ENCODE measurements around the gene ACACB. TPM values are rescaled to one million over a fixed set of nuclear protein-coding genes. Genes with fewer than 3 reads are reported as not detected.

ACACB gene
- total RNA-seq, 1 experiment from 2014 or later: 26.2 TPM

DNA sequence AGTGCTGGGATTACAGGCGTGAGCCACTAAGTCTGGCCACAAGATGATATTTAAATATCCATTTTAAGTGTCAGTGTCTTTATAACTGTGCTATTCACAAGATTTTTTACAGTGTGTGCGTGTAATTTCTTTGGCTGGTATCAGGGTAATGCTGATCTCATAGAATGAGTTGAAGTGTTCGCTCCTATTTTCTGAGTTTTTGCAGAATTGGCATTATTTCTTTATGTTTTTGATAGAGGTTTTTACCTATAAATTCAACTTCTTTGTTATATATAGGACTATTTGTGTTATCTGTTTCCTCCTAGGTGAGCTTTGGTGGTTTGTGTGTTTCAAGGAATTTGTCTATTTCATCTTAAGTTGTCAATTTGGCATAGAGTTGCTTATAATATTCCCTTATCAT, 147.1 kb downstream of the ACACB start:
- TF ChIP-seq, protein P1, sequence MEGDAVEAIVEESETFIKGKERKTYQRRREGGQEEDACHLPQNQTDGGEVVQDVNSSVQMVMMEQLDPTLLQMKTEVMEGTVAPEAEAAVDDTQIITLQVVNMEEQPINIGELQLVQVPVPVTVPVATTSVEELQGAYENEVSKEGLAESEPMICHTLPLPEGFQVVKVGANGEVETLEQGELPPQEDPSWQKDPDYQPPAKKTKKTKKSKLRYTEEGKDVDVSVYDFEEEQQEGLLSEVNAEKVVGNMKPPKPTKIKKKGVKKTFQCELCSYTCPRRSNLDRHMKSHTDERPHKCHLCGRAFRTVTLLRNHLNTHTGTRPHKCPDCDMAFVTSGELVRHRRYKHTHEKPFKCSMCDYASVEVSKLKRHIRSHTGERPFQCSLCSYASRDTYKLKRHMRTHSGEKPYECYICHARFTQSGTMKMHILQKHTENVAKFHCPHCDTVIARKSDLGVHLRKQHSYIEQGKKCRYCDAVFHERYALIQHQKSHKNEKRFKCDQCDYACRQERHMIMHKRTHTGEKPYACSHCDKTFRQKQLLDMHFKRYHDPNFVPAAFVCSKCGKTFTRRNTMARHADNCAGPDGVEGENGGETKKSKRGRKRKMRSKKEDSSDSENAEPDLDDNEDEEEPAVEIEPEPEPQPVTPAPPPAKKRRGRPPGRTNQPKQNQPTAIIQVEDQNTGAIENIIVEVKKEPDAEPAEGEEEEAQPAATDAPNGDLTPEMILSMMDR (IDR thresholded peaks at IDR 0.05; ENCODE audit: insufficient read depth in 1 of 2, low read depth in 1 of 2, low read length in 1 of 2, severe bottlenecking in 1 of 2, unreplicated experiment in 1 of 2): no peak
- Mint-ChIP-seq H3K9me3 (ENCODE audit: unreplicated experiment) (no peaks in the 10 kb centered on the region), H3K36me3 (ENCODE audit: insufficient read depth, unreplicated experiment) (no peaks in the 10 kb centered on the region), H3K27ac (ENCODE audit: unreplicated experiment) (no peak overlapping the region), H3K4me3 (ENCODE audit: unreplicated experiment) (no peak overlapping the region), H3K4me1 (ENCODE audit: low read depth, unreplicated experiment) (no peaks in the 10 kb centered on the region), H3K27me3 (ENCODE audit: insufficient read depth, unreplicated experiment) (no peaks in the 10 kb centered on the region)
- ChIA-PET CTCF (interaction anchor here (0.6 to 2.5 kb wide), 8 partner anchors 15 to 135 kb away, joined by 3 to 52 read pairs (median 6); no protein-coding TSS in a partner anchor), POLR2A (no interaction called here)
- intact Hi-C loops (cut with micrococcal nuclease; ENCODE audit: unreplicated experiment): no loop called here
- Histone ChIP-seq H3K27me3 (replicated peaks; ENCODE audit: control insufficient read depth, insufficient read depth, low read length) (no peaks in the 10 kb centered on the region), H3K4me3 (ENCODE audit: low read depth, low read length) (no peak overlapping the region), H3K9me3 (no peaks in the 10 kb centered on the region), H3K36me3 (ENCODE audit: control insufficient read depth, insufficient read depth, low read length) (peaks cover 2% of the 10 kb centered on the region; the same call in 1 of the 2 replicates), H3K4me1 (no peaks in the 10 kb centered on the region)
- BruUV-seq (replicated peaks): no TSS peak
- no peak for DNase-seq

DNA sequence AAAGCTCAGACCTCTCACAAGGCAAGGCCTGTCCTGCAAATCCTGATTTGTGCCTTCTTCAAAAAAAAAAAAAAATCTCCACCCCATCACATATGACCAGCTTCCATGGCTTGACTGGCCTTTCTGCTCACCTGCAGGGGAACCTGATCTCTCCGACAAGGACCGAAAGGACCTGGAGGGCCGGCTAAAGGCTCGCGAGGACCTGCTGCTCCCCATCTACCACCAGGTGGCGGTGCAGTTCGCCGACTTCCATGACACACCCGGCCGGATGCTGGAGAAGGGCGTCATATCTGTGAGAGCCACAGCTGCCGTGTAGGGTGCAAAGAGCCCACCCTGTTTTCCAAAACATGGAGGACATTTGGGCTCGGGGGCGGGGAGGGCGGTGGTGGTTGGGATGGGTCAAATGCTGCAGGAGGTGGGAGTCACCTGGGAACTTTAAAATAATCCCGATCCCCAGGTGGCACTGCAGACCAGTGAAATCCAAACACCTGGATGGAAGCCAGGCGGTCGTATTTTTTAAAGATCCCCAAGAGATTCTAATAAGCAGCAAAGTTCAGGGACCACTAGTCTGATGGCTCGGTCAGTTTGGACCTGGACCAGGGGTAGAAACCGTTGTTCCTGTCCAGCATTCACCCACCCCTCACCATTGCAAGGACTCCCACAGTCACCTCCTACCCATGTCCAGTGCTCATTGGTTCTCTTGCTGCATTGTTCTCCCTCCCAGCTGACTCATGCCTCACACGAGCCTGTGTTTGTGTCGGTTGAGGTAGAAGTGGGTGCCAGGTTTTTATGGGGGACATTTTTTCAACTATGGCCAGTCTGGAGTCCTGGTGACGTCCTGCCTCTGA, 147.9 kb downstream of the ACACB start:
- DNase-seq: peak; percentile 84 to 90
- Histone ChIP-seq H3K4me1 (no peaks in the 10 kb centered on the region), H3K36me3 (ENCODE audit: control insufficient read depth, insufficient read depth, low read length) (peaks cover 2% of the 10 kb centered on the region; the same call in 1 of the 2 replicates), H3K4me3 (ENCODE audit: low read depth, low read length) (no peak overlapping the region), H3K9me3 (no peaks in the 10 kb centered on the region), H3K27me3 (replicated peaks; ENCODE audit: control insufficient read depth, insufficient read depth, low read length) (no peaks in the 10 kb centered on the region)
- no TSS peak for BruUV-seq (replicated peaks)
- Mint-ChIP-seq H3K27ac (ENCODE audit: unreplicated experiment) (no peak overlapping the region), H3K4me3 (ENCODE audit: unreplicated experiment) (no peak overlapping the region), H3K9me3 (ENCODE audit: unreplicated experiment) (no peaks in the 10 kb centered on the region), H3K4me1 (ENCODE audit: low read depth, unreplicated experiment) (no peaks in the 10 kb centered on the region), H3K36me3 (ENCODE audit: insufficient read depth, unreplicated experiment) (no peaks in the 10 kb centered on the region), H3K27me3 (ENCODE audit: insufficient read depth, unreplicated experiment) (no peaks in the 10 kb centered on the region)
- TF ChIP-seq, protein P1 (IDR thresholded peaks at IDR 0.05; ENCODE audit: insufficient read depth in 1 of 2, low read depth in 1 of 2, low read length in 1 of 2, severe bottlenecking in 1 of 2, unreplicated experiment in 1 of 2): peak; percentile 88 to 95
- ChIA-PET CTCF (interaction anchor here (0.6 to 2.5 kb wide), 12 partner anchors 14 to 470 kb away, joined by 3 to 52 read pairs (median 5); no protein-coding TSS in a partner anchor), POLR2A (no interaction called here)
- intact Hi-C loops (cut with micrococcal nuclease; ENCODE audit: unreplicated experiment): loop anchor here (1.0 kb wide), 1 partner anchor 121 kb away; no protein-coding TSS in a partner anchor

DNA sequence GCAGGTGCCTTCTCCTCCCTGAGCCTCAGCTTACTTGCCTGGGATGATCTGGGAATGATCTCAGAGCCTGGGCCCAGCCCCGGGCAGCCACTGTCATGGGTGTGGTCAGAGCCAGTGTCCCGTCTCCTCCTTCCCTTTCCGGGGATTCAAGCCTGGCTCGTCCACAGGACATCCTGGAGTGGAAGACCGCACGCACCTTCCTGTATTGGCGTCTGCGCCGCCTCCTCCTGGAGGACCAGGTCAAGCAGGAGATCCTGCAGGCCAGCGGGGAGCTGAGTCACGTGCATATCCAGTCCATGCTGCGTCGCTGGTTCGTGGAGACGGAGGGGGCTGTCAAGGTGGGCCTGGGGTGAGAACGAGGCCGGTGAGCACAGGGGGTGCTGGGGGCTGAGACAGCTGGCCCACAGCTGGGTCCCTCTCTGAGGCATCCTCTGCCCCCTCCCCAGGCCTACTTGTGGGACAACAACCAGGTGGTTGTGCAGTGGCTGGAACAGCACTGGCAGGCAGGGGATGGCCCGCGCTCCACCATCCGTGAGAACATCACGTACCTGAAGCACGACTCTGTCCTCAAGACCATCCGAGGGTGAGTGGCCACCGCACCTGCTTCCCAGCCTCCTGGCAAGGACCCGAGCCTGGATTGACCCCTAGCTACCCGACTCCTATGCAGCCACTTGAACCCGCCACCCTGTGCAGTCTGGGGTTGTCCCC, 148.7 kb downstream of the ACACB start:
- Histone ChIP-seq H3K36me3 (ENCODE audit: control insufficient read depth, insufficient read depth, low read length) (peaks cover 2% of the 10 kb centered on the region; the same call in 1 of the 2 replicates), H3K27me3 (replicated peaks; ENCODE audit: control insufficient read depth, insufficient read depth, low read length) (no peaks in the 10 kb centered on the region), H3K4me1 (no peaks in the 10 kb centered on the region), H3K4me3 (ENCODE audit: low read depth, low read length) (no peak overlapping the region), H3K9me3 (no peaks in the 10 kb centered on the region)
- TF ChIP-seq, protein P1 (IDR thresholded peaks at IDR 0.05; ENCODE audit: insufficient read depth in 1 of 2, low read depth in 1 of 2, low read length in 1 of 2, severe bottlenecking in 1 of 2, unreplicated experiment in 1 of 2): no peak
- H3K4me1 Mint-ChIP-seq (ENCODE audit: low read depth, unreplicated experiment): no peaks in the 10 kb centered on the region
- no TSS peak for BruUV-seq (replicated peaks)
- no peaks in the 10 kb centered on the region for H3K27me3 Mint-ChIP-seq (ENCODE audit: insufficient read depth, unreplicated experiment)
- no peaks in the 10 kb centered on the region for H3K36me3 Mint-ChIP-seq (ENCODE audit: insufficient read depth, unreplicated experiment)
- no peak overlapping the region for H3K4me3 Mint-ChIP-seq (ENCODE audit: unreplicated experiment)
- intact Hi-C loops (cut with micrococcal nuclease; ENCODE audit: unreplicated experiment): loop anchor here (1.0 kb wide), 1 partner anchor 120 kb away; no protein-coding TSS in a partner anchor
- ChIA-PET CTCF (interaction anchor here (2.5 kb wide), 1 partner anchor 120 kb away, joined by 52 read pairs; no protein-coding TSS in a partner anchor), POLR2A (no interaction called here)
- DNase-seq: no peak
- H3K27ac Mint-ChIP-seq (ENCODE audit: unreplicated experiment): no peak overlapping the region
- no peaks in the 10 kb centered on the region for H3K9me3 Mint-ChIP-seq (ENCODE audit: unreplicated experiment)
